ENCODE measurements around the gene POU2F3.

GRCh38 chr11:120261321-120261720 is 21.4 kb downstream of the POU2F3 start:
- no peak for TF ChIP-seq POLR2A (IDR thresholded peaks at IDR 0.05)
- no peak for TF ChIP-seq CTCF (IDR thresholded peaks at IDR 0.05)

All from esophagus squamous epithelium (tissue), 4 donors.